HFFc6 (cell line): ENCODE data around the gene IL2RA. TPM values are rescaled to one million over a fixed set of nuclear protein-coding genes. Genes with fewer than 3 reads are reported as not detected.

Experiments
- DNase-seq: peaks from one replicate; pipeline ENCODE4 v3.0.0-alpha.2; 2018
- H3K27ac Mint-ChIP-seq: 2 replicates; pipeline ENCODE4 v1.8.0; 2020; ENCODE audit warnings: mild to moderate bottlenecking, mixed read lengths
- H3K27me3 Mint-ChIP-seq: 2 replicates; pipeline ENCODE4 v1.8.0; 2021; ENCODE audit warnings: mild to moderate bottlenecking, moderate library complexity, mixed read lengths; ENCODE audit not compliant: insufficient read depth
- H3K36me3 Mint-ChIP-seq: 2 replicates; pipeline ENCODE4 v1.8.0; 2021; ENCODE audit warnings: low read depth, mixed read lengths
- H3K4me1 Mint-ChIP-seq: 2 replicates; pipeline ENCODE4 v1.8.0; 2020; ENCODE audit warnings: low read depth, mixed read lengths
- H3K4me3 Mint-ChIP-seq: 2 replicates; pipeline ENCODE4 v1.8.0; 2020; ENCODE audit warnings: mild to moderate bottlenecking, moderate library complexity, mixed read lengths
- H3K9me3 Mint-ChIP-seq: 2 replicates; pipeline ENCODE4 v1.8.0; 2020; ENCODE audit warnings: mild to moderate bottlenecking, mixed read lengths
- total RNA-seq, 6 experiments: library from RNA; stranded (reverse); fragmentation: NEBNext Ultra II Directional; extraction: Animal tissue kit (Norgen Biotek cat#: 25700); gene quantifications; 2 replicates in 1 of 6; 3 replicates in 5 of 6; pipeline ENCODE4 v1.2.3, GENCODE V29; 2021
- TF ChIP-seq, protein P1 (sequence below): fragments of 200-600 bp; sonication (generic); IDR thresholded peaks from 2 replicates; pipeline ENCODE4 v1.5.0; 2021; ENCODE audit warnings: antibody characterized with exemption, mild to moderate bottlenecking

IL2RA gene
- total RNA-seq, 6 experiments from 2014 or later = not detected

DNA sequence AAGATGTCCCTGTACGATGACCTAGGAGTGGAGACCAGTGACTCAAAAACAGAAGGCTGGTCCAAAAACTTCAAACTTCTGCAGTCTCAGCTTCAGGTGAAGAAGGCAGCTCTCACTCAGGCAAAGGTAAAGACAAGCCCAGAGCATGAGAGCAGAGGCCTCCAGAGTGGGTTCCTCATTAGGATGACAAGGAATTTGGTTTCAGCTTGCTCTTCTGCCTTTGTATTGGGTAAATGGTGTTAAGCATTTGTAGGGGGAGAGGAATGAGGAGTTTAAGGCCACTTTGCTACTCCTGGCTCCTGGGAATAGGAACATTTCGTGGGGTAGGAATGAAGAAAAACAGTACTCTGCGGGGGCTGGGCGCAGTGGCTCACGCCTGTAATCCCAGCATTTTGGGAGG, 34.9 kb upstream of the IL2RA start:
- no peak for DNase-seq
- Mint-ChIP-seq H3K27ac (no peak overlapping the region), H3K27me3 (no peaks in the 10 kb centered on the region), H3K36me3 (peaks cover 8% of the 10 kb centered on the region; the same call in 1 of the 2 replicates), H3K4me1 (peaks cover 17% of the 10 kb centered on the region), H3K9me3 (no peaks in the 10 kb centered on the region), H3K4me3 (no peak overlapping the region)
- TF ChIP-seq, protein P1, sequence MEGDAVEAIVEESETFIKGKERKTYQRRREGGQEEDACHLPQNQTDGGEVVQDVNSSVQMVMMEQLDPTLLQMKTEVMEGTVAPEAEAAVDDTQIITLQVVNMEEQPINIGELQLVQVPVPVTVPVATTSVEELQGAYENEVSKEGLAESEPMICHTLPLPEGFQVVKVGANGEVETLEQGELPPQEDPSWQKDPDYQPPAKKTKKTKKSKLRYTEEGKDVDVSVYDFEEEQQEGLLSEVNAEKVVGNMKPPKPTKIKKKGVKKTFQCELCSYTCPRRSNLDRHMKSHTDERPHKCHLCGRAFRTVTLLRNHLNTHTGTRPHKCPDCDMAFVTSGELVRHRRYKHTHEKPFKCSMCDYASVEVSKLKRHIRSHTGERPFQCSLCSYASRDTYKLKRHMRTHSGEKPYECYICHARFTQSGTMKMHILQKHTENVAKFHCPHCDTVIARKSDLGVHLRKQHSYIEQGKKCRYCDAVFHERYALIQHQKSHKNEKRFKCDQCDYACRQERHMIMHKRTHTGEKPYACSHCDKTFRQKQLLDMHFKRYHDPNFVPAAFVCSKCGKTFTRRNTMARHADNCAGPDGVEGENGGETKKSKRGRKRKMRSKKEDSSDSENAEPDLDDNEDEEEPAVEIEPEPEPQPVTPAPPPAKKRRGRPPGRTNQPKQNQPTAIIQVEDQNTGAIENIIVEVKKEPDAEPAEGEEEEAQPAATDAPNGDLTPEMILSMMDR = no peak

DNA sequence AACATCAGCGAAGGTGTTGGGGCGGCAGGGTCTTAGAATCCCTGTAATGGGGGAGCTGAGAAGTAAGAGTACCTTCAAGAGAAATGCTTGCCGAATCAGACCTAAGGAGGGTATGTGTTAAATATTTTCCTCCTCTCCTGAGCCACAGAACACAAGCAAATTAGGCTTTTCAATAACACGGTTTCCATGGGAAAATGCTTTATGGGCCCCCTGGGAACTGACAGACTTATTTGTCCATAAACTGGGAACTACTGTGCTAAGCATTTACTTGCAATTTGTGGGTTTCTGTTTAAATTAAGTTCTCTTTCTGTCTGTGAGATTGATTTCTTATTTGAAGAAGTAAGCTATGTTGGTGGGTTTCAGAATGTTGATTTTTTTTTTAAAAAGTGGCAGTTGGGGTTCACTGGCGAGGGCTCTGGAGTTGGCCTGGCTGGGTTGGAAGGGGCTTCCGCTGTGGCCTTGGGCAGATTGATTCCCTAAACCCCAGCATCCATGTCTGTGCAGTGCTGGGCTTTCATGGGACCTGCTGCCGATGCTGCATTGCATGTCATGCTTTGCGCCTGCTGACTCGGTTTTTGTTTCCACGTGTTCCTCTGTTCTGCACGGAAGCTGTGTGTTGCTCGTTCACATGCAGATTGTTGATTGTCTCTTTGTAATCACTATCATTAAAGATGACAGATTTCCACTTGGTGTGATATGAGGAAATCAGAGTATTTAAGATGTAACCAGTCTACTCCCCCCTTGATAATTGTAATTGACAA, 33.8 kb upstream of the IL2RA start:
- no peaks in the 10 kb centered on the region for H3K27me3 Mint-ChIP-seq
- no peaks in the 10 kb centered on the region for H3K9me3 Mint-ChIP-seq
- H3K36me3 Mint-ChIP-seq = peaks cover 8% of the 10 kb centered on the region; the same call in 1 of the 2 replicates
- no peak overlapping the region for H3K4me3 Mint-ChIP-seq
- TF ChIP-seq, protein P1 = no peak
- H3K4me1 Mint-ChIP-seq = peaks cover 28% of the 10 kb centered on the region
- no peak overlapping the region for H3K27ac Mint-ChIP-seq
- no peak for DNase-seq

DNA sequence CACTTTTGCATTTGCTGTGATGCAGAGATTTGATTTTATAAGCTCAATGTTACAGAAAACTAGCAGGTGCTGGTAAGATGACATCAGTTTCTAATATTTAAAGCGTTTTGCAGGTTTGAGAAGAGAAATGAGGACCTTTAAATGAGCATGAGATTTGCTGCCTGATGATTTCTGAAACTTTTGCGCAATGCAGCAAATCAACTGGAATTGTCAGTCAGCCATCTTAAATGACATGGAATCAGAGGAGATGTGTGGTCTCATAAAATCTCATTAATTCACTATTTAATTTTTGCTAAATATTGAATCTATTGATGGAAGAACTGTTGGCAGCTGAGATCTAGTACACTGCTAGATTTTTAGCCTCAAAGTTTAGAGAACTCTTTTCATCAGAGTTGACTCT, 30.6 kb upstream of the IL2RA start:
- DNase-seq = no peak
- Mint-ChIP-seq H3K27ac (no peak overlapping the region), H3K36me3 (peaks cover 3% of the 10 kb centered on the region; the same call in 1 of the 2 replicates), H3K4me1 (peaks cover 48% of the 10 kb centered on the region), H3K9me3 (no peaks in the 10 kb centered on the region), H3K27me3 (no peaks in the 10 kb centered on the region; the same call in 1 of the 2 replicates), H3K4me3 (no peak overlapping the region)
- TF ChIP-seq, protein P1 = no peak

DNA sequence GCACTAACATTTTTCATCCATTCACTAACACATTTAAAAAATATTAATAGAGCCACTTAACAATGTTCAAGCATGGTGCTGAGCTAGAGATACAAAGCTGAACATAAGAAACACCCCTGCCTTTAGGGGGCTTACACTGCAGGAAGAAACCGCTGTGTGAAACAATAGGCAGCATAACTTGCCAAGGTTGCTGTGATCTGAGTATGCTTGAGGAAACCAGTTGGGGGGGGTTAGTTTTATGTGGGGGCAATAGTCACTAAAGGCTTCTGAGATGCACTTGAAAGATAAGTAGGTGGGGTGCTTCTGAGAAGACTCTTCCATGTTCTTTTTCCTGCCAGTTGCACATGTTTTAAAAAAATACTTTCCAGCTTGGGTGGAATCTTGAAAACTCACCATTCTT, 29.5 kb upstream of the IL2RA start:
- no peak for DNase-seq
- Mint-ChIP-seq H3K27ac (peak overlapping the region; percentile 41), H3K36me3 (no peaks in the 10 kb centered on the region), H3K4me1 (peaks cover 50% of the 10 kb centered on the region), H3K27me3 (no peaks in the 10 kb centered on the region; the same call in 1 of the 2 replicates), H3K4me3 (peak overlapping the region; percentile 47), H3K9me3 (no peaks in the 10 kb centered on the region)
- TF ChIP-seq, protein P1 = no peak

DNA sequence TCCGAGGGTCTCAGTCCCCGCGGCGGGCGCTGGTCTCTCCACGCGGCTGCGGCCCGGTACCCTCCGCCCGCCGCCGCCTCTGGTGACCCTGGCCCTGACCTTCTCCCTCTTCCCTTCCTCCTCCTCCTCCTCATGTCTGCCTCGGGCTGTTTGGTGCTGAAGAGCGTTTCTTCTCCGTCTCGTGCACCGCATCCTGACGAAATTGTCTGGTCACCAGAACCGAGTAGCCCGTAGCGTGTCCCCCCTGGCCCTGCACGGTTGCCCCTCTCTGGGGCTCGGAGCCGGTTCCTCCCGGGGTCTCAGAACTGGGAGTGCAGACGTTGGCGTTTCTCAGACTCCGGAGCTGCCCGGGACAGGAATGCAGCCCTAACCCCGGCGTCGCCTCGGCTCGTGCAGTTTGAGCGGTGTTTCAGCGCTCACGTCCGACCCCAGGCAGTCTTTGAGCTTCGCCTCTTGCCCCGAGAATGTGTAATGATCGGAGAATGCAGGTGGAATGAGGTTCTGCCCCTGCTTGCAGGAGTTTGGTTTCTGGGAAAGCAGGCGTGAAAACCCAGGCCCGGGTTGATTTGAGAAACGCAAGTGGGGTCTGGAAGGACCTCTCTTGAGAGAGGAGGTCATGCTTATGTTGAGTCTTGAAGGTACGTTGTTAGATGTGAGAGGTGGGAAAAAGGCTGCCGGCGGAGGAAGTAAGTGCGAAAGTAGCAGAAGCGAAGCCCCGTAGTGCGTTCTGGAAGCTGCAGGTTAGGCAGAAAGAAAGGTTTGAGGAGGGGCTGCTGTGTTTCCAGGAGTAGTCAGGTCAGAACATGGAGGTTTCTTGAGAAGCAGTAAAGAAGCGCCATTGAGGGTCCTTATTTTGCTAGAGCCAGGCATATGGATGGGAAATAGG, 27.4 kb upstream of the IL2RA start:
- peak; percentile 19 for DNase-seq
- H3K27ac Mint-ChIP-seq = peak overlapping the region; percentile 44
- peaks cover 2% of the 10 kb centered on the region for H3K27me3 Mint-ChIP-seq
- peak overlapping the region; percentile 93 for H3K4me3 Mint-ChIP-seq
- peaks cover 51% of the 10 kb centered on the region for H3K4me1 Mint-ChIP-seq
- TF ChIP-seq, protein P1 = no peak
- no peaks in the 10 kb centered on the region for H3K36me3 Mint-ChIP-seq
- no peaks in the 10 kb centered on the region for H3K9me3 Mint-ChIP-seq
